GM12878 (cell line): ENCODE results near the gene RRBP1. TPM values are rescaled to one million over a fixed set of nuclear protein-coding genes. Genes with fewer than 3 reads are reported as not detected.

Source experiments
- ATAC-seq: fragments of 200-7000 bp; cut with Tn5 transposase; 3 replicates; pipeline ENCODE4 v1.9.1; 2020; ENCODE audit warnings: mild to moderate bottlenecking, moderate library complexity
- BruUV-seq: library from RNA; stranded (reverse); fragments of 400-500 nt; replicated peaks from 2 replicates; lab custom pipeline; 2021; lab: Mats Ljungman, UMichigan
- CTCF ChIA-PET: fragments of 300-600 bp; sonication (Branson Sonifier 250); formaldehyde crosslinking; extraction: SDS; loops from one replicate; lab custom pipeline; 2021; ENCODE audit warnings: inconsistent platforms; lab: Yijun Ruan, JAX
- POLR2A ChIA-PET: fragments of 350-600 bp; formaldehyde crosslinking; extraction: SDS; loops from one replicate; lab custom pipeline; 2021; ENCODE audit warnings: inconsistent platforms; lab: Charles Lee
- RAD21 ChIA-PET: fragments of 300-600 bp; sonication (Branson Sonifier 250); formaldehyde crosslinking; loops from one replicate; lab custom pipeline; 2023; ENCODE audit warnings: antibody characterized with exemption; ENCODE audit not compliant: unreplicated experiment; lab: Charles Lee
- SMC1A ChIA-PET: fragments of 300-600 bp; sonication (Branson Sonifier 250); formaldehyde crosslinking; loops from one replicate; lab custom pipeline; 2023; ENCODE audit not compliant: unreplicated experiment, uncharacterized antibody; lab: Charles Lee
- DNase-seq: peaks from one replicate; pipeline ENCODE4 v3.0.0-alpha.2; 2011; ENCODE audit warnings: low read depth, low spot score
- FAIRE-seq: peaks from 3 replicates; lab custom pipeline; 2011; peaks lifted over from hg19 to GRCh38; lab: Jason Lieb, UNC
- H2AFZ ChIP-seq: 2 replicates; pipeline ENCODE4 v1.6.0; 2011; ENCODE audit warnings: low read depth, low read length, control low read depth; ENCODE audit not compliant: control insufficient read depth
- H3K27ac ChIP-seq: 2 replicates; pipeline ENCODE4 v1.5.1; 2011; ENCODE audit warnings: control low read depth; ENCODE audit not compliant: control insufficient read depth, insufficient read depth
- H3K27me3 ChIP-seq, 2 experiments: replicated peaks in 1 of 2; 2 replicates each; pipeline versions ENCODE4 v1.6.0 to v1.6.1; 2011; ENCODE audit warnings: low read length in 1 of 2; ENCODE audit not compliant: control insufficient read depth in 2 of 2, insufficient read depth in 2 of 2
- H3K36me3 ChIP-seq, 2 experiments: 2 replicates each; pipeline ENCODE4 v1.5.1; 2011; ENCODE audit warnings: low read length in 1 of 2; ENCODE audit not compliant: control insufficient read depth in 2 of 2, insufficient read depth in 2 of 2
- H3K4me1 ChIP-seq: 2 replicates; pipeline ENCODE4 v1.6.1; 2011; ENCODE audit warnings: mild to moderate bottlenecking, low read length, moderate library complexity, mixed read lengths; ENCODE audit not compliant: control insufficient read depth, insufficient read depth
- H3K4me2 ChIP-seq: 2 replicates; pipeline ENCODE4 v1.6.0; 2011; ENCODE audit warnings: control low read depth; ENCODE audit not compliant: control insufficient read depth, insufficient read depth
- H3K4me3 ChIP-seq: fragments of 200-600 bp; sonication (generic); 2 replicates; pipeline ENCODE4 v1.5.1; 2016
- H3K79me2 ChIP-seq: 2 replicates; pipeline ENCODE4 v1.6.0; 2011; ENCODE audit warnings: low read length; ENCODE audit not compliant: control insufficient read depth, insufficient read depth
- H3K9ac ChIP-seq: 2 replicates; pipeline ENCODE4 v1.8.0; 2011; ENCODE audit warnings: low read length, control low read depth, mixed read lengths; ENCODE audit not compliant: control insufficient read depth, insufficient read depth
- H3K9me3 ChIP-seq: replicated peaks from 3 replicates; pipeline ENCODE4 v1.5.1; 2011; ENCODE audit warnings: mild to moderate bottlenecking, low read length; ENCODE audit not compliant: control insufficient read depth, insufficient read depth
- H4K20me1 ChIP-seq: 2 replicates; pipeline ENCODE4 v1.6.0; 2011; ENCODE audit not compliant: control insufficient read depth, insufficient read depth
- CREB1 ChIP-seq: IDR thresholded peaks from 2 replicates; pipeline ENCODE4 v1.6.1; 2012; ENCODE audit warnings: low read depth, mild to moderate bottlenecking, inconsistent platforms
- GATAD2B ChIP-seq: fragments of 450-650 bp; conservative IDR thresholded peaks from 2 replicates; pipeline ENCODE4 v1.6.1; 2017; ENCODE audit warnings: low read depth, mild to moderate bottlenecking, moderate library complexity
- HDAC2 ChIP-seq: fragments of 200-600 bp; sonication (generic); IDR thresholded peaks from 2 replicates; pipeline ENCODE4 v1.6.1; 2017
- IKZF1 ChIP-seq: fragments of 450-650 bp; conservative IDR thresholded peaks from 2 replicates; pipeline ENCODE4 v1.6.1; 2017; ENCODE audit warnings: antibody characterized with exemption, mild to moderate bottlenecking
- IRF5 ChIP-seq: fragments of 450-650 bp; IDR thresholded peaks from 2 replicates; pipeline ENCODE4 v1.6.1; 2017; ENCODE audit warnings: borderline replicate concordance
- KAT2A ChIP-seq: conservative IDR thresholded peaks from 2 replicates; pipeline ENCODE4 v1.6.1; 2011; ENCODE audit warnings: low read depth, low read length; ENCODE audit not compliant: control insufficient read depth
- PML ChIP-seq: IDR thresholded peaks from 2 replicates; pipeline ENCODE4 v1.6.1; 2012; ENCODE audit warnings: low read length, inconsistent platforms
- SMARCA5 ChIP-seq: fragments of 450-650 bp; IDR thresholded peaks from 2 replicates; pipeline ENCODE4 v1.6.1; 2017; ENCODE audit warnings: mild to moderate bottlenecking
- SUZ12 ChIP-seq: fragments of 200-600 bp; sonication (generic); IDR thresholded peaks from one replicate; pipeline ENCODE4 v1.6.1; 2018; ENCODE audit warnings: antibody characterized with exemption, mild to moderate bottlenecking; ENCODE audit not compliant: unreplicated experiment
- WGBS: methylation state at CpG from one replicate; pipeline ENCODE4 v1.1.6; 2016; ENCODE audit warnings: low lambda C conversion rate; ENCODE audit not compliant: insufficient replicate concordance, insufficient coverage; ENCODE audit errors: missing lambda C conversion rate; 5-methylcytosine and 5-hydroxymethylcytosine counted together
- in situ Hi-C: fragments of 300-500 bp; cut with MboI; formaldehyde crosslinking; loops from 9 replicates; pipeline ENCODE4 v1.14.3; 2018; ENCODE audit warnings: mixed read lengths
- intact Hi-C: fragments of 100-400 bp; cut with micrococcal nuclease; formaldehyde crosslinking; loops from one replicate; pipeline ENCODE4 v1.14.2; 2022; ENCODE audit not compliant: unreplicated experiment
- polyA plus RNA-seq, 11 experiments: library from polyadenylated mRNA; depleted of rRNA in 4 of 11; unstranded in 6 of 11; stranded (reverse) in 5 of 11; fragments of >200 nt; fragmentation: Nextera tagmentation in 4 of 11; fragmentation: Illumina TruSeq in 1 of 11; extraction: Ambion mirVana in 4 of 11; extraction: Trizol in 1 of 11; gene quantifications; 1 replicate in 1 of 11; 2 replicates in 10 of 11; pipeline versions ENCODE4 v1.2.1 to v1.2.3, GENCODE V29; 2011 to 2016; ENCODE audit warnings: inconsistent platforms in 2 of 11, missing spikeins in 2 of 11, low read depth in 1 of 11
- total RNA-seq, 4 experiments: library from RNA; depleted of rRNA in 3 of 4; stranded (reverse); fragments of >200 nt in 3 of 4; fragmentation: Illumina TruSeq in 1 of 4; extraction: Trizol in 1 of 4; gene quantifications; 2 replicates each; pipeline versions ENCODE4 v1.2.1 to v1.2.3, GENCODE V29; 2013 to 2021

Gene RRBP1
- total and polyA plus RNA-seq, 10 of the 15 experiments (the other 5 are each of a cell fraction or from before 2014, with no cell fraction given) = 1.2 to 57.4 (median 24.6) TPM

- TF ChIP-seq IRF5 = no peak
- TF ChIP-seq CREB1 = no peak
- TF ChIP-seq IKZF1 = no peak
These were observed 44.6 kb downstream of the RRBP1 start (continued) for GRCh38 chr20:17637413-17637780.

- TF ChIP-seq SMARCA5 (no peak), GATAD2B (no peak), HDAC2 (no peak), KAT2A (no peak), SUZ12 (no peak), PML (no peak)
These were observed 45.3 kb downstream of the RRBP1 start for GRCh38 chr20:17636523-17637412.

More at GRCh38 chr20:17636523-17637412, 45.3 kb downstream of the RRBP1 start:
- Histone ChIP-seq H3K4me3 (no peak overlapping the region), H3K79me2 (no peaks in the 10 kb centered on the region), H3K27me3 (no peaks in the 10 kb centered on the region), H3K9me3 (no peaks in the 10 kb centered on the region), H3K36me3 (peaks cover 18 to 28% of the 10 kb centered on the region in 2 experiments), H3K4me1 (no peaks in the 10 kb centered on the region), H4K20me1 (no peaks in the 10 kb centered on the region), H3K9ac (no peak overlapping the region), H3K27ac (no peak overlapping the region), H3K4me2 (no peak overlapping the region), H2AFZ (no peak overlapping the region)
- 88% methylated on average over 19 of the region's 24 CpGs for WGBS
- intact Hi-C loops (no loop called here), in situ Hi-C loops (no loop called here)
- ChIA-PET SMC1A (no interaction called here), POLR2A (no interaction called here), RAD21 (interaction anchor here (0.6 kb wide), 1 partner anchor 346 kb away, joined by 4 read pairs; no protein-coding TSS in a partner anchor), CTCF (no interaction called here)
- BruUV-seq = no TSS peak
- no peak for FAIRE-seq
- DNase-seq = no peak
- ATAC-seq = no peak
